ENCODE data around the gene GADD45G. TPM values are rescaled to one million over a fixed set of nuclear protein-coding genes. Genes with fewer than 3 reads are reported as not detected.
A peak's percentile ranks its signal among the peaks of the same experiment; 100 is the strongest.

Gene GADD45G
- total and polyA plus RNA-seq, 2 of the 8 experiments (the other 6 are each of a cell fraction or from before 2014, with no cell fraction given) = 7.0 to 11.4 TPM

DNA sequence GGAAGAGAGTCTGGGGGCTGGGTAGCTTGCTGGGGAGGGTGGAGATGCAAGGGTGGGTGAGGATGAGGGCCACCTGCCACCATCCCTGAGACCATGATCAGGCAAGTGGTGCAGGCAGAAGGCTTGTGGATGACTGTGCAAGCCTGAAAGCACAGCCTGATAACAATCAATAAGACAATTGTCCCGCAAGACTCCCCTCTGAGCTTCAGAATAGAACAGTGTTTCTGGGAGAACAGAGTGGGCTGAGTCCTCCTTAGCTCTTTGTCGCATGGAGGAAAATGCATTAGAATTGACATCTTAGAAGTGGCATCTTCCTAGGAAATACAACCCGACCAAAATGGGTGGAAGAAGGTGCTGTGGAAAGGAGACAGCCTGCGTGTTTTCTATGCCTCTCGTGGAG is 6.6 kb downstream of the GADD45G start:
- peaks cover 0 to 4% of the 10 kb centered on the region in 2 experiments; a peak in 1 of 4 replicates for H3K79me2 ChIP-seq (ENCODE audit: control insufficient read depth in 1 of 2, insufficient read depth in 2 of 2, low read length in 2 of 2)
- no peak overlapping the region for H4K8ac ChIP-seq (ENCODE audit: extremely low read depth, insufficient read depth, low read length)
- H2BK5ac ChIP-seq (ENCODE audit: low read depth, low read length) = no peak overlapping the region
- no peak overlapping the region for H3K23ac ChIP-seq (ENCODE audit: insufficient read length)
- no peak overlapping the region for H2BK20ac ChIP-seq (ENCODE audit: low read length)
- no peak overlapping the region for H3K14ac ChIP-seq (ENCODE audit: insufficient read length)
- peak overlapping the region; percentile 77; the same call in 1 of the 2 replicates for H2BK12ac ChIP-seq (ENCODE audit: low read depth, low read length)
- H3K9ac ChIP-seq (replicated peaks in 1 of 4; ENCODE audit: extremely low read depth in 1 of 4, low read depth in 3 of 4, low read length in 3 of 4) = no peak overlapping the region
- no peak overlapping the region for H2BK120ac ChIP-seq (replicated peaks; ENCODE audit: low read depth, low read length)
- peaks cover 0 to 4% (median 2%) of the 10 kb centered on the region in 4 experiments; a peak in 4 of 7 replicates for H3K27me3 ChIP-seq (replicated peaks in 1 of 4; ENCODE audit: control insufficient read depth in 3 of 4, extremely low read depth in 1 of 4, insufficient read depth in 3 of 4, low read length in 3 of 4)
- no peaks in the 10 kb centered on the region; the same call in 1 of the 2 replicates for H3K23me2 ChIP-seq (ENCODE audit: low read depth, low read length)
- WGBS, 2 experiments (ENCODE audit: extremely low coverage in 1 of 2, insufficient coverage in 1 of 2, insufficient read length in 1 of 2, insufficient replicate concordance in 2 of 2, low coverage in 1 of 2, low lambda C conversion rate in 2 of 2, missing lambda C conversion rate in 1 of 2) = 86% methylated on average over 5 of the region's 5 CpGs; no CpG with 5 or more reads in 1 of the 2 experiments
- H2AFZ ChIP-seq (ENCODE audit: low read length) = no peak overlapping the region
- H4K20me1 ChIP-seq (replicated peaks in 1 of 2; ENCODE audit: control insufficient read depth in 1 of 2, insufficient read depth in 2 of 2, low read length in 2 of 2) = peaks cover 0 to 8% of the 10 kb centered on the region in 2 experiments
- H3K27ac ChIP-seq (ENCODE audit: low read depth, low read length) = no peak overlapping the region
- no peaks in the 10 kb centered on the region; the same call in 1 of the 2 replicates for H3K79me1 ChIP-seq (ENCODE audit: low read depth, low read length)
- H3K4me2 ChIP-seq (ENCODE audit: insufficient read depth in 1 of 2, low read depth in 2 of 2, low read length in 2 of 2) = no peak overlapping the region
- peaks cover 3 to 4% of the 10 kb centered on the region in 2 experiments; a peak in 2 of 4 replicates for H3K9me3 ChIP-seq (ENCODE audit: insufficient read depth in 2 of 2, low read depth in 1 of 2, low read length in 1 of 2)
- no peak overlapping the region for H2BK15ac ChIP-seq (ENCODE audit: low read length)
- H3K4me1 ChIP-seq (replicated peaks in 1 of 4; ENCODE audit: control insufficient read depth in 3 of 4, insufficient read depth in 4 of 4, low read length in 3 of 4) = peaks cover 0 to 14% (median 4%) of the 10 kb centered on the region in 4 experiments; a peak in 6 of 7 replicates
- no peak for DNase-seq (ENCODE audit: low read depth in 1 of 2, low spot score in 2 of 2)
- H3K56ac ChIP-seq (replicated peaks; ENCODE audit: insufficient read length, low read depth, low read length) = no peak overlapping the region
- no peak overlapping the region for H4K5ac ChIP-seq (ENCODE audit: insufficient read length, low read depth, low read length)
- H3K4ac ChIP-seq (replicated peaks; ENCODE audit: insufficient read length, low read depth, low read length) = no peak overlapping the region
- peaks cover 0 to 12% (median 0%) of the 10 kb centered on the region in 4 experiments; a peak in 3 of 8 replicates for H3K36me3 ChIP-seq (ENCODE audit: control insufficient read depth in 2 of 4, insufficient read depth in 4 of 4, low read length in 3 of 4)
- no peak overlapping the region for H4K91ac ChIP-seq (replicated peaks; ENCODE audit: insufficient read length, low read length)
- no peak overlapping the region for H3K4me3 ChIP-seq (ENCODE audit: extremely low read depth in 1 of 4, insufficient read depth in 2 of 4, low read depth in 3 of 4, low read length in 4 of 4)
- ChIA-PET CTCF (ENCODE audit: partially characterized antibody) (interaction anchor here (0.8 to 1.6 kb wide), 6 partner anchors 9 to 491 kb away, joined by 3 to 7 read pairs (median 4); no protein-coding TSS in a partner anchor), POLR2A (ENCODE audit: partially characterized antibody) (interaction anchor here (0.8 to 5.7 kb wide), 3 partner anchors 10 to 66 kb away, joined by 3 to 33 read pairs (median 3); no protein-coding TSS in a partner anchor)
- H3K18ac ChIP-seq (ENCODE audit: extremely low read depth, low read length) = no peak overlapping the region
- no peak for FAIRE-seq
- H2AK5ac ChIP-seq (ENCODE audit: low read depth, low read length) = no peak overlapping the region
- TF ChIP-seq EP300 (IDR thresholded peaks at IDR 0.05; ENCODE audit: borderline replicate concordance in 1 of 2, low read depth in 2 of 2, low read length in 2 of 2) = no peak
- TF ChIP-seq RNF2 (IDR thresholded peaks at IDR 0.05; ENCODE audit: borderline replicate concordance, low read depth, low read length, missing control alignments, poor library complexity, severe bottlenecking) = no peak
- TF ChIP-seq JUND (IDR thresholded peaks at IDR 0.05; ENCODE audit: low read length) = no peak
- TF ChIP-seq SP2 (IDR thresholded peaks at IDR 0.05; ENCODE audit: low read length) = no peak
- no peak for TF ChIP-seq SRF (IDR thresholded peaks at IDR 0.05; ENCODE audit: low read depth, low read length)
- no peak for TF ChIP-seq SUZ12 (IDR thresholded peaks at IDR 0.05; ENCODE audit: low read length)
- TF ChIP-seq JUN (IDR thresholded peaks at IDR 0.05; ENCODE audit: low read depth, low read length) = no peak
- TF ChIP-seq BCL11A (IDR thresholded peaks at IDR 0.05; ENCODE audit: low read depth in 2 of 2, low read length in 2 of 2) = no peak
- TF ChIP-seq, protein P1, sequence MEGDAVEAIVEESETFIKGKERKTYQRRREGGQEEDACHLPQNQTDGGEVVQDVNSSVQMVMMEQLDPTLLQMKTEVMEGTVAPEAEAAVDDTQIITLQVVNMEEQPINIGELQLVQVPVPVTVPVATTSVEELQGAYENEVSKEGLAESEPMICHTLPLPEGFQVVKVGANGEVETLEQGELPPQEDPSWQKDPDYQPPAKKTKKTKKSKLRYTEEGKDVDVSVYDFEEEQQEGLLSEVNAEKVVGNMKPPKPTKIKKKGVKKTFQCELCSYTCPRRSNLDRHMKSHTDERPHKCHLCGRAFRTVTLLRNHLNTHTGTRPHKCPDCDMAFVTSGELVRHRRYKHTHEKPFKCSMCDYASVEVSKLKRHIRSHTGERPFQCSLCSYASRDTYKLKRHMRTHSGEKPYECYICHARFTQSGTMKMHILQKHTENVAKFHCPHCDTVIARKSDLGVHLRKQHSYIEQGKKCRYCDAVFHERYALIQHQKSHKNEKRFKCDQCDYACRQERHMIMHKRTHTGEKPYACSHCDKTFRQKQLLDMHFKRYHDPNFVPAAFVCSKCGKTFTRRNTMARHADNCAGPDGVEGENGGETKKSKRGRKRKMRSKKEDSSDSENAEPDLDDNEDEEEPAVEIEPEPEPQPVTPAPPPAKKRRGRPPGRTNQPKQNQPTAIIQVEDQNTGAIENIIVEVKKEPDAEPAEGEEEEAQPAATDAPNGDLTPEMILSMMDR (IDR thresholded peaks at IDR 0.05; ENCODE audit: control extremely low read depth in 1 of 3, insufficient read depth in 1 of 3, low read depth in 1 of 3, low read length in 3 of 3) = no peak
- no peak for TF ChIP-seq CTBP2 (IDR thresholded peaks at IDR 0.05; ENCODE audit: borderline replicate concordance, insufficient read depth, insufficient read length, low read length)
